ENCODE results near the gene FOXE3. TPM values are rescaled to one million over a fixed set of nuclear protein-coding genes. Genes with fewer than 3 reads are reported as not detected.

FOXE3 gene
- total RNA-seq, 1 experiment from 2014 or later, result not detected

DNA sequence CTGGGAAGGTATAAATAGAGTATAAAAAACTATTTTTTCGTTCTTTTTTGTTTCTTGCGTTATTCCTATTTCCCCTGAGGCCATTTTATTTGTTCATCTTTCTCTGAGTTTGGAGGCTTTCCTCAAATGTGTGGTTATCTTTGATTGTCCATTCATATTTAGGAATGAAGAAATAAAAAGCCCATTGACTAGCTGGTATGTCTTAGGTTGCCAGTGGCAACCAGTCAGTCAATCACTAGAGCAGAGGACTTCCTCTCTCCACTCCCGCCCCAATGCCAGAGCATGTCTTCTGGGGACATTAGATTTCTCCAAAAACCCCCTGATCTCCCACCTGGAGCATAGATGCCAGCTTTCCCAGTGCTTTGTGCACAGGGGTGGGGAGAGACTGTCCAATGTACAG, 20.7 kb upstream of the FOXE3 start:
- Histone ChIP-seq H3K4me3 (ENCODE audit: low read length) (no peak overlapping the region), H3K4me2 (ENCODE audit: low read length) (no peak overlapping the region), H3K36me3 (ENCODE audit: low read depth, low read length) (no peaks in the 10 kb centered on the region), H3K4me1 (ENCODE audit: insufficient read depth, low read length) (peaks cover 6% of the 10 kb centered on the region; the same call in 1 of the 2 replicates), H2AFZ (ENCODE audit: low read length) (no peak overlapping the region), H4K20me1 (ENCODE audit: low read length) (no peaks in the 10 kb centered on the region), H3F3A (ENCODE audit: low read length, unreplicated experiment) (no peaks in the 10 kb centered on the region), H3K9me2 (replicated peaks; ENCODE audit: low read length) (no peaks in the 10 kb centered on the region), H3K27ac (ENCODE audit: low read length) (no peak overlapping the region), H3K79me2 (ENCODE audit: low read length) (no peaks in the 10 kb centered on the region), H3K9ac (ENCODE audit: low read length) (no peak overlapping the region), H3K27me3 (ENCODE audit: low read length) (no peaks in the 10 kb centered on the region), H3K9me3 (ENCODE audit: low read length) (no peaks in the 10 kb centered on the region)
- BruUV-seq (replicated peaks), result no TSS peak
- CTCF ChIA-PET, result no interaction called here
- TF ChIP-seq, protein P1, sequence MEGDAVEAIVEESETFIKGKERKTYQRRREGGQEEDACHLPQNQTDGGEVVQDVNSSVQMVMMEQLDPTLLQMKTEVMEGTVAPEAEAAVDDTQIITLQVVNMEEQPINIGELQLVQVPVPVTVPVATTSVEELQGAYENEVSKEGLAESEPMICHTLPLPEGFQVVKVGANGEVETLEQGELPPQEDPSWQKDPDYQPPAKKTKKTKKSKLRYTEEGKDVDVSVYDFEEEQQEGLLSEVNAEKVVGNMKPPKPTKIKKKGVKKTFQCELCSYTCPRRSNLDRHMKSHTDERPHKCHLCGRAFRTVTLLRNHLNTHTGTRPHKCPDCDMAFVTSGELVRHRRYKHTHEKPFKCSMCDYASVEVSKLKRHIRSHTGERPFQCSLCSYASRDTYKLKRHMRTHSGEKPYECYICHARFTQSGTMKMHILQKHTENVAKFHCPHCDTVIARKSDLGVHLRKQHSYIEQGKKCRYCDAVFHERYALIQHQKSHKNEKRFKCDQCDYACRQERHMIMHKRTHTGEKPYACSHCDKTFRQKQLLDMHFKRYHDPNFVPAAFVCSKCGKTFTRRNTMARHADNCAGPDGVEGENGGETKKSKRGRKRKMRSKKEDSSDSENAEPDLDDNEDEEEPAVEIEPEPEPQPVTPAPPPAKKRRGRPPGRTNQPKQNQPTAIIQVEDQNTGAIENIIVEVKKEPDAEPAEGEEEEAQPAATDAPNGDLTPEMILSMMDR (conservative IDR thresholded peaks at IDR 0.05; ENCODE audit: low read depth, low read length), result no peak
- TF ChIP-seq EZH2 (IDR thresholded peaks at IDR 0.05; ENCODE audit: low read length, unreplicated experiment) (no peak), EZH2phosphoT487 (IDR thresholded peaks at IDR 0.05; ENCODE audit: borderline replicate concordance, low read length) (no peak)
- POLR2A ChIA-PET (ENCODE audit: unreplicated experiment), result no interaction called here
- ATAC-seq, result no peak
- DNase-seq, result no peak
- intact Hi-C loops (cut with micrococcal nuclease), result no loop called here

DNA sequence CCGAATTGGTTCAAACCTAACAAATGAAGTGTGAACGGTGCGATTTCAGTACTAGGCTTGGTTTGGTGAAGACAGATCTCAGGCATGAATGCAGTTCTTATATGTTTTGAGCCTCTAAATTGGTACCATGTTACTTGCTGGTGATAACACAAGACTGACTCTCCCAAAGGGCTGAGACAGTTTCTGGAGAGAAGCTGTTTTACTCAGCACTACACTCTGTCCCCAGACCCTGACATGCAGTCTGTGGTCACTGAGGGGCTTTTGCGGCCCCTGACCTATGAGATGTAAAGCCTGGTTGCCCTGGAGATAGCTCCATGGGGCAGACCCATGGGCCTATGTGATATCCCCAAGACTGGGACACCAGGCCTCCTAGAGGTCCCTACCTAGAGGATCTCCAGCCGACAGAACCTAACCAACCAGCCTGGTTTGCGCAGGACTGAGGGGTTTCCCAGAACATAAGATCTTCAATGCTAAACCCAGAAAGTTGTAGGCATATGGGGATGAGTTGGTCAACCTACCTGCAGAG, 19.4 kb upstream of the FOXE3 start:
- intact Hi-C loops (cut with micrococcal nuclease), result no loop called here
- CTCF ChIA-PET, result no interaction called here
- Histone ChIP-seq H2AFZ (ENCODE audit: low read length) (no peak overlapping the region), H3K27me3 (ENCODE audit: low read length) (no peaks in the 10 kb centered on the region), H3K9me3 (ENCODE audit: low read length) (no peaks in the 10 kb centered on the region), H3K79me2 (ENCODE audit: low read length) (no peaks in the 10 kb centered on the region), H3K9ac (ENCODE audit: low read length) (no peak overlapping the region), H4K20me1 (ENCODE audit: low read length) (no peaks in the 10 kb centered on the region), H3K4me1 (ENCODE audit: insufficient read depth, low read length) (peaks cover 6% of the 10 kb centered on the region; the same call in 1 of the 2 replicates), H3K4me2 (ENCODE audit: low read length) (no peak overlapping the region), H3K9me2 (replicated peaks; ENCODE audit: low read length) (no peaks in the 10 kb centered on the region), H3K36me3 (ENCODE audit: low read depth, low read length) (no peaks in the 10 kb centered on the region), H3F3A (ENCODE audit: low read length, unreplicated experiment) (no peaks in the 10 kb centered on the region), H3K4me3 (ENCODE audit: low read length) (no peak overlapping the region), H3K27ac (ENCODE audit: low read length) (no peak overlapping the region)
- TF ChIP-seq, protein P1 (conservative IDR thresholded peaks at IDR 0.05; ENCODE audit: low read depth, low read length), result no peak
- TF ChIP-seq EZH2 (IDR thresholded peaks at IDR 0.05; ENCODE audit: low read length, unreplicated experiment) (no peak), EZH2phosphoT487 (IDR thresholded peaks at IDR 0.05; ENCODE audit: borderline replicate concordance, low read length) (no peak)
- BruUV-seq (replicated peaks), result no TSS peak
- no peak for ATAC-seq
- DNase-seq, result no peak
- POLR2A ChIA-PET (ENCODE audit: unreplicated experiment), result no interaction called here

DNA sequence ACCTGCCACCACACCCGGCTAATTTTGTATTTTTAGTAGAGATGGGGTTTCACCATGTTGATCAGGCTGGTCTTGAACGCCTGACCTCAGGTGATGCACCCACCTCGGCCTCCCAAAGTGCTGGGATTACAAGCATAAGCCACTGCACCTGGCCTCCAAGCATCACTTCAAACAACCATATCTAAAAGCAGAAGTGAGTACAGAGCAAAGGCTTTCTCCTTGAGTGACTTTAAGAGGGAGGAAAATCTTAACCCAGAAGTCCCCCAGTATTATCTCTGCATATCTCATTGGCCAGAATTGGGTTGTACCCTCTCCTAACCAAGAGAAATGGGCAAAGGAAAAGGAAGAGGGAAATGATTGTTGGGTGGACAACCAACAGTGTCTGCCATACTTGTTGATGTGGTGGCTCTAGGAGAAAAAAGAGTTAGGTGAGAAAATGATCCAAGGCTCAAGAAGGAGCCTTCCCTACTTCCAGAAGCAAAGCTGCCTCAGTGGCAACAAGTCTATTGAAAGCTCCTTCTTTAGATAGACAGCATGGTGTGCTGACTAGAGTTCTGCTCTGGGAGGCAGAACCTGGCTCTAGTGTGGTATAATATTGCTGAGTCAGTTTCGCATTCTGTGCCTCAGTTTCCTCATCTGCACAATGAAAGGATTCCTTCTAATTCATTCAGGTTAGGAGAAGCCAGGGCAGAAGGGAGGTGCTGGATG, 16.8 kb upstream of the FOXE3 start:
- no peaks in the 10 kb centered on the region for H3K9me3 ChIP-seq (ENCODE audit: low read length)
- TF ChIP-seq, protein P1 (conservative IDR thresholded peaks at IDR 0.05; ENCODE audit: low read depth, low read length), result no peak
- TF ChIP-seq EZH2 (IDR thresholded peaks at IDR 0.05; ENCODE audit: low read length, unreplicated experiment) (no peak), EZH2phosphoT487 (IDR thresholded peaks at IDR 0.05; ENCODE audit: borderline replicate concordance, low read length) (no peak)
- no peak overlapping the region for H2AFZ ChIP-seq (ENCODE audit: low read length)
- DNase-seq (no peak), ATAC-seq (no peak)
- H3K4me2 ChIP-seq (ENCODE audit: low read length), result no peak overlapping the region
- H3K9me2 ChIP-seq (replicated peaks; ENCODE audit: low read length), result no peaks in the 10 kb centered on the region
- intact Hi-C loops (cut with micrococcal nuclease), result no loop called here
- H4K20me1 ChIP-seq (ENCODE audit: low read length), result no peaks in the 10 kb centered on the region
- no peak overlapping the region for H3K27ac ChIP-seq (ENCODE audit: low read length)
- H3K27me3 ChIP-seq (ENCODE audit: low read length), result no peaks in the 10 kb centered on the region
- no peaks in the 10 kb centered on the region for H3K4me1 ChIP-seq (ENCODE audit: insufficient read depth, low read length)
- BruUV-seq (replicated peaks), result no TSS peak
- no peaks in the 10 kb centered on the region for H3K79me2 ChIP-seq (ENCODE audit: low read length)
- ChIA-PET CTCF (no interaction called here), POLR2A (ENCODE audit: unreplicated experiment) (no interaction called here)
- no peaks in the 10 kb centered on the region for H3F3A ChIP-seq (ENCODE audit: low read length, unreplicated experiment)
- no peak overlapping the region for H3K4me3 ChIP-seq (ENCODE audit: low read length)
- H3K9ac ChIP-seq (ENCODE audit: low read length), result no peak overlapping the region
- H3K36me3 ChIP-seq (ENCODE audit: low read depth, low read length), result no peaks in the 10 kb centered on the region

Data from PC-3 (cell line).